LHCN-M2 (cell line): Measurements from ENCODE around the gene LIMCH1. TPM values are rescaled to one million over a fixed set of nuclear protein-coding genes. Genes with fewer than 3 reads are reported as not detected.
A peak's percentile ranks its signal among the peaks of the same experiment; 100 is the strongest.
"Not testable (repeated sequence)": the region's sequence is repeated elsewhere in the genome, so short reads cannot be mapped to it uniquely, and the experiment has no call there.

Experiments
- DNase-seq: peaks from one replicate; pipeline ENCODE4 v3.0.0-alpha.2; 2012; ENCODE audit warnings: low read depth
- total RNA-seq: library from RNA; depleted of rRNA; stranded (reverse); fragments of >200 nt; gene quantifications from 2 replicates; pipeline ENCODE4 v1.2.3, GENCODE V29; 2014

The LIMCH1 gene
- total RNA-seq, 1 experiment from 2014 or later, result 5.1 TPM

GRCh38 chr4:41678086-41678816, 140.3 kb downstream of the LIMCH1 start:
- DNase-seq, result peak; percentile 23

- DNase-seq, result no peak
Observed at GRCh38 chr4:41678951-41679350, 141.0 kb downstream of the LIMCH1 start.

GRCh38 chr4:41679991-41680390, 142.0 kb downstream of the LIMCH1 start:
- DNase-seq, result no peak

GRCh38 chr4:41681054-41681453, 143.1 kb downstream of the LIMCH1 start:
- no peak for DNase-seq

GRCh38 chr4:41683326-41683725, 145.4 kb downstream of the LIMCH1 start:
- no peak for DNase-seq

GRCh38 chr4:41686893-41687292, 148.9 kb downstream of the LIMCH1 start:
- no peak for DNase-seq

GRCh38 chr4:41687971-41688370, 150.0 kb downstream of the LIMCH1 start:
- no peak for DNase-seq

- DNase-seq, result peak; percentile 42
Observed at GRCh38 chr4:41692717-41693345, 154.9 kb downstream of the LIMCH1 start.

- DNase-seq, result peak; percentile 48
Observed at GRCh38 chr4:41693629-41694028, 155.7 kb downstream of the LIMCH1 start.

GRCh38 chr4:41696131-41696530, 158.2 kb downstream of the LIMCH1 start:
- DNase-seq, result no peak

GRCh38 chr4:41696763-41697162, 158.8 kb downstream of the LIMCH1 start:
- no peak for DNase-seq

GRCh38 chr4:41701983-41702382, 164.0 kb downstream of the LIMCH1 start:
- no peak for DNase-seq

- DNase-seq, result no peak
Observed at GRCh38 chr4:41702770-41703169, 164.8 kb downstream of the LIMCH1 start.

- no peak for DNase-seq
Observed at GRCh38 chr4:41703785-41704184, 165.8 kb downstream of the LIMCH1 start.

GRCh38 chr4:41709844-41710481, 172.0 kb downstream of the LIMCH1 start:
- peak; percentile 87 for DNase-seq

- not testable (repeated sequence) for DNase-seq
Observed at GRCh38 chr4:41711654-41712053, 173.7 kb downstream of the LIMCH1 start.

- DNase-seq, result no peak
Observed at GRCh38 chr4:41712425-41712824, 174.5 kb downstream of the LIMCH1 start.

- DNase-seq, result no peak
Observed at GRCh38 chr4:41713768-41714167, 175.8 kb downstream of the LIMCH1 start.

GRCh38 chr4:41714364-41715000, 176.5 kb downstream of the LIMCH1 start:
- no peak for DNase-seq

GRCh38 chr4:41715155-41715554, 177.2 kb downstream of the LIMCH1 start:
- DNase-seq, result no peak

- peak; percentile 50 for DNase-seq
Observed at GRCh38 chr4:41718907-41719306, 180.9 kb downstream of the LIMCH1 start.

- no peak for DNase-seq
Observed at GRCh38 chr4:41719417-41719816, 181.5 kb downstream of the LIMCH1 start.
